ENCODE results near the gene ROR1.

Gene ROR1

GRCh38 chr1:64047549-64047996, 273.8 kb downstream of the ROR1 start:
- TF ChIP-seq, protein P1, sequence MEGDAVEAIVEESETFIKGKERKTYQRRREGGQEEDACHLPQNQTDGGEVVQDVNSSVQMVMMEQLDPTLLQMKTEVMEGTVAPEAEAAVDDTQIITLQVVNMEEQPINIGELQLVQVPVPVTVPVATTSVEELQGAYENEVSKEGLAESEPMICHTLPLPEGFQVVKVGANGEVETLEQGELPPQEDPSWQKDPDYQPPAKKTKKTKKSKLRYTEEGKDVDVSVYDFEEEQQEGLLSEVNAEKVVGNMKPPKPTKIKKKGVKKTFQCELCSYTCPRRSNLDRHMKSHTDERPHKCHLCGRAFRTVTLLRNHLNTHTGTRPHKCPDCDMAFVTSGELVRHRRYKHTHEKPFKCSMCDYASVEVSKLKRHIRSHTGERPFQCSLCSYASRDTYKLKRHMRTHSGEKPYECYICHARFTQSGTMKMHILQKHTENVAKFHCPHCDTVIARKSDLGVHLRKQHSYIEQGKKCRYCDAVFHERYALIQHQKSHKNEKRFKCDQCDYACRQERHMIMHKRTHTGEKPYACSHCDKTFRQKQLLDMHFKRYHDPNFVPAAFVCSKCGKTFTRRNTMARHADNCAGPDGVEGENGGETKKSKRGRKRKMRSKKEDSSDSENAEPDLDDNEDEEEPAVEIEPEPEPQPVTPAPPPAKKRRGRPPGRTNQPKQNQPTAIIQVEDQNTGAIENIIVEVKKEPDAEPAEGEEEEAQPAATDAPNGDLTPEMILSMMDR (IDR thresholded peaks at IDR 0.05; ENCODE audit: low read depth, low read length) = no peak

DNA sequence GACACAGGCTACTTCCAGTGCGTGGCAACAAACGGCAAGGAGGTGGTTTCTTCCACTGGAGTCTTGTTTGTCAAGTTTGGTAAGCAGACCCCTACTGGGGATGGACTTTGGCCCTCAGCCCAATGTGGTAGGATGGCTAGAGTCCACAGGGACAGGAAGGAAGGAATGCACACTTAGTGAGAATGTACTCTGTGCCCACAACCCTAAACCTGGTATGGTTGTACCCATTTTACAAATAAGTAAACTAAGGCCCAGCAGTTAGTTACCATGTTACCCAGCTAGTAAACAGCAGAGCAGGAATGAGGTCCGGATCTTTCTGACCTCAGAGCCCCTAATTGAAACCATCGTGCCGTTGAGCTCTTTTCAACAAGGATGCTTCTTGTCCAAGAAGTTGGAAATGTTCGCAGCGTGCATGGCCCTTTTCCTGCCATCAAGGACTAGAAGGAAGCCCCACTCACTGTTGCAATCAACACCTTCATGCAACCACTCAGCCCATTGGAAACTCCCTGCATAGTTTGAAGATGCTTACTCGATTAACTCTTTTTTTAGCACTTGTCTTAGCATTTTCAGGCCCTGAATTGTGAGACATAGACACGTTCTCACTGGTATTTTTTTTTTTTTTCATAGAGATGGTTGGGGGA, 276.2 kb downstream of the ROR1 start:
- no peak for DNase-seq (ENCODE audit: low read depth in 2 of 2)
- TF ChIP-seq, protein P1 (IDR thresholded peaks at IDR 0.05; ENCODE audit: low read depth, low read length) = no peak
- no peak overlapping the region for H3K4me3 ChIP-seq (replicated peaks in 1 of 2; ENCODE audit: low read depth in 2 of 2, low read length in 2 of 2)

More at GRCh38 chr1:64047549-64047996, 273.8 kb downstream of the ROR1 start:
- DNase-seq (ENCODE audit: low read depth in 2 of 2) = no peak
- H3K4me3 ChIP-seq (replicated peaks in 1 of 2; ENCODE audit: low read depth in 2 of 2, low read length in 2 of 2) = no peak overlapping the region

DNA sequence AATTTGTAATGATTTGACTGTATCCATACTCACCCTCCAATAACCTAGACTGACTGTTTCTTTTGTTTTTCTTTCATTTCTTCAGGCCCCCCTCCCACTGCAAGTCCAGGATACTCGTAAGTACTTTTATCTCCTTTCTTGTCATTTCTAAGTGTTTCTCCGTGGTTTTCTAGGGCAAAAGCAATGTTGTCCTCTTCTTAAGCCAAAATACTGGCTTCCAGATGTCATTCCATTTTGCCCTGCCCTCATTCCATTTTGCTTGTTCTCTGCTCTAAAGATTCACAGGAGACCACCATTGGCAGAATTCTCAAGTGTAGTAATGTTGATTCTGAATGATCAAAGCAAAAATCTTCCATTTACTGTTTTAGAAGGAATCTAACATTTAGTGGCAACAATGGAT, 276.8 kb downstream of the ROR1 start:
- peak in 1 of 2 donors; percentile 60 for DNase-seq (ENCODE audit: low read depth in 2 of 2)
- TF ChIP-seq, protein P1 (IDR thresholded peaks at IDR 0.05; ENCODE audit: low read depth, low read length) = no peak
- no peak overlapping the region for H3K4me3 ChIP-seq (replicated peaks in 1 of 2; ENCODE audit: low read depth in 2 of 2, low read length in 2 of 2)

GRCh38 chr1:64051796-64052195, 278.0 kb downstream of the ROR1 start:
- DNase-seq (ENCODE audit: low read depth in 2 of 2) = peak in 1 of 2 donors; percentile 23
- H3K4me3 ChIP-seq (replicated peaks in 1 of 2; ENCODE audit: low read depth in 2 of 2, low read length in 2 of 2) = no peak overlapping the region
- TF ChIP-seq, protein P1 (IDR thresholded peaks at IDR 0.05; ENCODE audit: low read depth, low read length) = no peak

GRCh38 chr1:64052777-64053176, 279.0 kb downstream of the ROR1 start:
- no peak for DNase-seq (ENCODE audit: low read depth in 2 of 2)
- TF ChIP-seq, protein P1 (IDR thresholded peaks at IDR 0.05; ENCODE audit: low read depth, low read length) = no peak
- H3K4me3 ChIP-seq (replicated peaks in 1 of 2; ENCODE audit: low read depth in 2 of 2, low read length in 2 of 2) = no peak overlapping the region

DNA sequence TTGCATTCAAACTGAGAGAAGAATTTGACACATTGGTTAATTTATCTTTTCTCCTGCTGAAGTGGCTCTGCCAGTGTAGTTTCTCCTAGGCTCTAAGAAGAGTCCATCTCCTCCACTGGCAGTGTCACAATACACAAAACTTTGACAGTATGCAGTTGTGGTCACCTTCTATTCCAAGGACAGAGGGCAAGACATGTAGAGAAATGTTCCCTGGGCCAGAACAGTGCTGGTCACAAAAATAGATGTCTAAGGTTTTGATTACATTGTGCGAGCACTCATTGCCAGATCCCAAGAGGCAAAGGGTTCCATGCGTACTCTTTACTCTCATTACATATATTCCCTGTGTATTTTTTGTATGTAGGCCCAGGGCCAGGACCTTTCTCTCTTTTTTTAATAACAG, 281.5 kb downstream of the ROR1 start:
- DNase-seq (ENCODE audit: low read depth in 2 of 2) = no peak
- TF ChIP-seq, protein P1 (IDR thresholded peaks at IDR 0.05; ENCODE audit: low read depth, low read length) = no peak
- H3K4me3 ChIP-seq (replicated peaks in 1 of 2; ENCODE audit: low read depth in 2 of 2, low read length in 2 of 2) = no peak overlapping the region

DNA sequence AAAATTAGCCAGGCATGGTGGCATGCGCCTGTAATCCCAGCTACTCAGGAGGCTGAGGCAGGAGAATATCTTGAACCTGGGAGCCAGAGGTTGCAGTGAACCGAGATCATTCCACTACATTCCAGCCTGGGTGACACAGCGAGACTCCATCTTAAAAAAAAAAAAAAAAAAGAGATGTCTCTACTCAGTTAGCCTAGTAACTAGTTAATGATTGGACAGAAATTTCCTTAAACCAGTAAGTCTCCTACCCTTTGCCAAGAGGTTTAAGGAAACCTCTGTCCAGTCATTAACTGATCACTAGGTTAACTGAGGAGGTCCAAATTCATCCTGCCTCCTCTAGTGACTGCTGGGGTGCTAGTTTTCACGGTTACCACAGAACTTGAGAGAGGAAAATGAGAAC, 285.7 kb downstream of the ROR1 start:
- no peak for DNase-seq (ENCODE audit: low read depth in 2 of 2)
- no peak overlapping the region for H3K4me3 ChIP-seq (replicated peaks in 1 of 2; ENCODE audit: low read depth in 2 of 2, low read length in 2 of 2)
- TF ChIP-seq, protein P1 (IDR thresholded peaks at IDR 0.05; ENCODE audit: low read depth, low read length) = no peak
